Testis (tissue), 5 donors: ENCODE results near the gene MCEE. TPM values are rescaled to one million over a fixed set of nuclear protein-coding genes. Genes with fewer than 3 reads are reported as not detected.
A peak's percentile ranks its signal among the peaks of the same experiment; 100 is the strongest.
"Not testable (repeated sequence)": the region's sequence is repeated elsewhere in the genome, so short reads cannot be mapped to it uniquely, and the experiment has no call there.

Source experiments
- DNase-seq: peaks from one replicate; pipeline ENCODE4 v3.0.0-alpha.2; 2019
- H3K27ac ChIP-seq, 2 donors: fragments of 200-600 bp; sonication (generic); one replicate each; pipeline ENCODE4 v1.5.1; 2019
- H3K27me3 ChIP-seq: fragments of 200-600 bp; sonication (generic); one replicate; pipeline ENCODE4 v1.5.1; 2019
- H3K36me3 ChIP-seq: fragments of 200-600 bp; sonication (generic); one replicate; pipeline ENCODE4 v1.5.1; 2017; ENCODE audit warnings: low read depth; ENCODE audit errors: missing control alignments
- H3K4me1 ChIP-seq: fragments of 200-600 bp; sonication (generic); one replicate; pipeline ENCODE4 v1.5.1; 2019
- H3K4me3 ChIP-seq, 2 donors: fragments of 200-600 bp; sonication (generic); one replicate each; pipeline ENCODE4 v1.5.1; 2017 to 2019
- H3K9me3 ChIP-seq: fragments of 200-600 bp; sonication (generic); one replicate; pipeline ENCODE4 v1.5.1; 2017
- POLR2A ChIP-seq: fragments of 450-650 bp; IDR thresholded peaks from one replicate; pipeline ENCODE4 v1.6.1; 2017; ENCODE audit warnings: antibody characterized with exemption, mild to moderate bottlenecking, moderate library complexity
- WGBS, 2 donors: methylation state at CpG; one replicate each; pipeline ENCODE4 v1.1.5; 2018; 5-methylcytosine and 5-hydroxymethylcytosine counted together
- intact Hi-C: fragments of 100-400 bp; cut with DNase I; formaldehyde crosslinking; loops from one replicate; pipeline ENCODE4 v1.15.1; 2023; ENCODE audit warnings: low total_unique reads
- long read RNA-seq, 2 donors: transcript quantifications; one replicate each; lab custom pipeline, GENCODE V29; 2026
- polyA plus RNA-seq: library from polyadenylated mRNA; stranded (reverse); fragments of 350-450 nt; fragmentation: Illumina TruSeq; extraction: RNeasy Lipid Tissue Mini Kit (QIAGEN cat#74804); gene quantifications from one replicate; pipeline ENCODE4 v1.2.3, GENCODE V29; 2014; ENCODE audit warnings: low read depth, low replicate concordance; ENCODE audit not compliant: insufficient read depth
- total RNA-seq, 2 donors: library from RNA; depleted of rRNA; stranded (reverse); fragments of >200 nt; gene quantifications; one replicate each; pipeline ENCODE4 v1.2.3, GENCODE V29; 2016
- TF ChIP-seq, protein P1 (sequence below), 3 experiments: fragments of 450-650 bp in 2 of 3; fragments of 200-600 bp in 1 of 3; sonication (generic) in 1 of 3; IDR thresholded peaks; one replicate each; pipeline ENCODE4 v1.5.1; 2016 to 2019; ENCODE audit warnings: antibody characterized with exemption in 3 of 3, mild to moderate bottlenecking in 2 of 3, moderate library complexity in 1 of 3

Gene MCEE
- total RNA-seq (10 to 100 TPM; 10.7 to 14.6 TPM), polyA plus RNA-seq (7.7 TPM)
- long read RNA-seq, donor 1, partial matches to known transcripts, result 153 of 163 reads
- long read RNA-seq, donor 1, other reads (novel, unspliced or antisense), result 7 of 163 reads
- long read RNA-seq, donor 2, transcript MCEE-201 (3 exons, 835 nt), result major isoform, 6 of 12 reads
- long read RNA-seq, donor 2, partial matches to known transcripts, result 0 of 12 reads
- long read RNA-seq, donor 2, other reads (novel, unspliced or antisense), result 5 of 12 reads

DNA sequence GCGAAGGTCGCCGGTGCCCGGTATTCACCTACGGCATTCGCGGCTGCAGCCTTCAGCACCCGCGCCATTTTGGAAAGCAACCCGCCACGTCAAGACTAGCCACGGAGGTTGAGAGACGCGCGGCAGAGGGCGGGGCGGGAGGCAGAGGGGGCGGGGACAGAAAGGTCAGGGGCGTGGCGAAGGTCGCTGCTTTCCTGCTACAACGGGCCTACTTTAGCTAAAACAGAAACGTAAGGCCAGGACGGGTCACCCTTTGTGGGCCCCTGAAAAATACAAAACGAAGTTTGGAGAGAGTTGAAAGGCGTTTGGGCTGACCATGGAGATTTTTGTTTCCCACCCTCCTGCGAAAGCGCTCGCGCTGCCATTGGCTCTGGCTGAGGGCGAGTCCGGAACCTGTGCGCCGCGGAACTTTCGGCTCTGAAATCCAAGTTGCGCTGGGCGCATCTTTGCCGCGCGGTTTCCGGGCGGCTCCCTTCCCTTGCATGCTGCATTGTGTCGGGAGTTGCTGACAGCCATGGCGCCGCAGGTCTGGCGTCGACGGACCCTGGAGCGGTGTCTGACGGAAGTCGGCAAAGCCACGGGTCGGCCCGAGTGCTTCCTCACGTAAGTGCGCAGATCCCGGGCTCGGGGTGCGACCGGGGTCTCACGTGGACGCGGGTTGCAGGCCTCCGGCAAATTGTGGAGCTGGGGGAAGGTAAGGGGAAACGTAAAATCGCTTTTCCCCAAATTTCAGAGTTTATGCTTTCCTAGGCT lies at the start of gene MCEE, which contains the start of gene MPHOSPH10:
Gene MCEE (minus strand): TSS at position 78 of the 753 bp plus-strand sequence. CDS start 10 bp downstream, at position 68.
Gene MPHOSPH10 (plus strand): TSS at position 483 of the 753 bp plus-strand sequence. CDS start 32 bp downstream, at position 515.
- 0% methylated on average over 45 to 67 of the region's 67 CpGs for WGBS, 2 donors
- intact Hi-C loops, result no loop called here
- peak within 1 kb of the TSS; percentile 92 to 94 for H3K4me3 ChIP-seq
- H3K27ac ChIP-seq, result peak within 1 kb of the TSS; percentile 79 to 93
- peak; percentile 95 for DNase-seq
- no peaks in the 10 kb centered on the region for H3K27me3 ChIP-seq
- H3K4me1 ChIP-seq, result peaks cover 20% of the 10 kb centered on the region
- H3K36me3 ChIP-seq, result no peaks in the 10 kb centered on the region
- no peaks in the 10 kb centered on the region for H3K9me3 ChIP-seq
- TF ChIP-seq POLR2A, result no peak
- TF ChIP-seq, protein P1, sequence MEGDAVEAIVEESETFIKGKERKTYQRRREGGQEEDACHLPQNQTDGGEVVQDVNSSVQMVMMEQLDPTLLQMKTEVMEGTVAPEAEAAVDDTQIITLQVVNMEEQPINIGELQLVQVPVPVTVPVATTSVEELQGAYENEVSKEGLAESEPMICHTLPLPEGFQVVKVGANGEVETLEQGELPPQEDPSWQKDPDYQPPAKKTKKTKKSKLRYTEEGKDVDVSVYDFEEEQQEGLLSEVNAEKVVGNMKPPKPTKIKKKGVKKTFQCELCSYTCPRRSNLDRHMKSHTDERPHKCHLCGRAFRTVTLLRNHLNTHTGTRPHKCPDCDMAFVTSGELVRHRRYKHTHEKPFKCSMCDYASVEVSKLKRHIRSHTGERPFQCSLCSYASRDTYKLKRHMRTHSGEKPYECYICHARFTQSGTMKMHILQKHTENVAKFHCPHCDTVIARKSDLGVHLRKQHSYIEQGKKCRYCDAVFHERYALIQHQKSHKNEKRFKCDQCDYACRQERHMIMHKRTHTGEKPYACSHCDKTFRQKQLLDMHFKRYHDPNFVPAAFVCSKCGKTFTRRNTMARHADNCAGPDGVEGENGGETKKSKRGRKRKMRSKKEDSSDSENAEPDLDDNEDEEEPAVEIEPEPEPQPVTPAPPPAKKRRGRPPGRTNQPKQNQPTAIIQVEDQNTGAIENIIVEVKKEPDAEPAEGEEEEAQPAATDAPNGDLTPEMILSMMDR (IDR thresholded peaks at IDR 0.05), result peak in 1 of 3 experiments; percentile 2

DNA sequence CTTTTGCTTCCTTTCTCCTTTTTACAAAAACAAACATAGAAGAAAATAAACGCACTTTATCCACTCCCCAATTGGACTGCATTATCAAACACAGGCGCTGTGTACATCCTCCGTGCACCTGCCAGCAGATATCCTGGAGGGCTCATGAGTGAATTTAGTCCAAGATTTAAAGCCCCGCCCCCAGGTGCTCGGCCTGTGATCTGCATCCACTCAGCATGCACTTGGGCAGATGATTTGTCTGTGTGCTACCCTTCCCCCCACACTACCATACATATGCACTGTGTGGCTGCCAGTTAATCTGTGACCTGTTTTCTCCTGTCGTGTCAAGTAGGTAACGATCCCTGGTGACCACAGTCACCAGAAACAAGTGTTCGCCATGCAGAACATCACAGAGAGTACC lies 48.8 kb upstream of the MCEE start:
- intact Hi-C loops, H3K27ac ChIP-seq, DNase-seq, H3K4me1 ChIP-seq, H3K36me3 ChIP-seq, H3K4me3 ChIP-seq, H3K9me3 ChIP-seq, H3K27me3 ChIP-seq: not testable (repeated sequence)
- 58 to 72% methylated on average over 8 of the region's 8 CpGs for WGBS, 2 donors

DNA sequence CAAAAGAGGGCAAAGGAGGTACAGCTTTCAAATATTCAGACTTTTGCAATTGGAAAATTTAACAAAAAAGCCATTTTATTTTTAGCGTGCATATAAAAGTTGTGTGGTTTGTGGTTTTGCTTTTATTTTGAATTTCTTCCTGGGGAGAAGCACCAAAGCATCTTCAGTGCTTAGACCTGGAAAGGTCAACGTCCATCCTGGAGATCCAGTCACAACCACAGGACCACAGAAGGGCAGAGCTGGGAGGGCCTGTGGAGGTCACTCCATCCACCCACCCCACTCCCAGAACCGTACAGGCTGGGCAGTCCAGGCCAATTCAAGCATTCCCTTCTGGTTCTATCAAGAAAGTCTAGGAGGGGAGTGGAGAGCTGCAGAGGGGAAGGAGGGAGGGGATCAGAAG lies 44.2 kb upstream of the MCEE start:
- whole genome bisulfite sequencing, 2 donors, result 73 to 74% methylated on average over 3 of the region's 3 CpGs
- no peak for DNase-seq
- Histone ChIP-seq H3K4me3 (no peak overlapping the region), H3K9me3 (no peaks in the 10 kb centered on the region), H3K36me3 (no peaks in the 10 kb centered on the region), H3K27me3 (no peaks in the 10 kb centered on the region), H3K4me1 (no peaks in the 10 kb centered on the region), H3K27ac (no peak overlapping the region)
- TF ChIP-seq, protein P1 (IDR thresholded peaks at IDR 0.05), result no peak
- TF ChIP-seq POLR2A, result no peak
- intact Hi-C loops, result no loop called here

DNA sequence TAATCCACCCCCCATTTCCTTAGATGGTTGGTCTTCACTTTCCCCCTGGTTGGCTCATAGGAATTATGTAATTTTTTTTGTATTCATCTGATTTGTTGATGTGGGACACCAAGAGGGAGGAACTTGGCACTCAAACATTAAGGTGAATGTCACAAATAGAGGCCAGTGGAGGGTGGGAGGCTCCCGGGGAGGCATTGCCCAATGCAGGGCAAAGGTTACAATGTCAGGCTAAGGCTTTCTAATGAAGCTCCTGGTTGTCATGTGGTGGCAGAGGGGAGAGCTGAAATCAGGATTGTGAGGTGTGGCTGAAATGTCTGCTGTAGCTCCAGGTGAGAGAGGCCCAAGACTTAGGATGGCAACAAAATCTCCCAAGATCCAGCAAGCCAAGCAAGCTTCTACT lies 43.1 kb upstream of the MCEE start:
- intact Hi-C loops, result no loop called here
- no peaks in the 10 kb centered on the region for H3K27me3 ChIP-seq
- H3K9me3 ChIP-seq, result no peaks in the 10 kb centered on the region
- no peaks in the 10 kb centered on the region for H3K4me1 ChIP-seq
- no peak overlapping the region for H3K4me3 ChIP-seq
- TF ChIP-seq POLR2A, result no peak
- TF ChIP-seq, protein P1 (IDR thresholded peaks at IDR 0.05), result no peak
- no peaks in the 10 kb centered on the region for H3K36me3 ChIP-seq
- no peak for DNase-seq
- WGBS, 2 donors, result 69 to 71% methylated on average over 1 of the region's 1 CpG
- no peak overlapping the region for H3K27ac ChIP-seq

DNA sequence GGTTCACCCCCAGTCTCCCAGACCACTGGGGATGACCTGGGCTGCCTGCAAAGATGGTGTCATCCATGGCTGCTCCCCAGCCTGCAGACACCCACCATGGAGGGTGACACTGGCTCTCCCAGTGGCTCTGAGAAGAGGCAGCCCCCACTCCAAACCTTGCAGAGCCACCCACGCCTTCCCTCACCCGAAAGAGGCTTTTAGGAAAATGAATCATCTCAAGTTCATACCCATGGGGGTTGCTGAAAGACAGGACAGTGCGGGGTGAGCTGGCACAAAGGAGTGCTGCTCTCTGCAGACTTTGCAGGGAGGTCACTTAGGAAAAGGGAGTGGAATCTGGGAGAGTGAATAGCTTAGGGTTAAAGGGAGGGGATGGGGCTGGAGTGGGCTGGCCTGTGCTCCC lies 36.8 kb upstream of the MCEE start:
- intact Hi-C loops, result no loop called here

More for the DNA sequence above, 36.8 kb upstream of the MCEE start:
- Histone ChIP-seq H3K9me3 (no peaks in the 10 kb centered on the region), H3K27me3 (no peaks in the 10 kb centered on the region), H3K36me3 (no peaks in the 10 kb centered on the region), H3K27ac (no peak overlapping the region), H3K4me1 (no peaks in the 10 kb centered on the region), H3K4me3 (no peak overlapping the region)
- no peak for TF ChIP-seq POLR2A
- TF ChIP-seq, protein P1 (IDR thresholded peaks at IDR 0.05), result no peak
- WGBS, 2 donors, result 58 to 81% methylated on average over 3 of the region's 3 CpGs
- no peak for DNase-seq
